Activated T-cell treated with anti-CD3 and anti-CD28 coated beads for 4 hours (primary cell): ENCODE data around the gene PDGFRA.

Source experiments
- DNase-seq: peaks from one replicate; pipeline ENCODE4 v3.0.0-alpha.2; 2020

The PDGFRA gene

GRCh38 chr4:54228961-54229501 lies at the start of gene PDGFRA:
PDGFRA (plus strand) TSS chr4:54229293; CDS start chr4:54258769, 29,476 bp downstream.
- DNase-seq: no peak

DNA sequence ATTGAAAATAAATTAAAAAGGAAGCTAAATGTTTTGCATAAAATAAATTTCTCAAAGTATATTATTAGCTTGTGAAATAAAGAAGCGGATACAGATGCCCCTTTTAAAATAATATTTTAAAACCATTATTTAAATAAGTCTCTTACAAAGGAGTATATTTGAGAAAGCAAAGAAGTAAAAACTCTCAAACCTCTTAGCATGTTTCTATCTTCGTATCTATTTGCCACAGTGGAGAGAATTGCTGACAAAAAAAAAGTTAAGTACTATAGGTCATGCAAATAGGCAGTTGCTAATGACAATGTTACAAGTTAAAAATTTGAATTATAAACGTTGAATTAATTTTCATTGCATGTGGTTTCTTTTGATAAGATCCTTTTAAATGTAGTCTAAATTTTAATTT lies 44.5 kb upstream of the PDGFRA start:
- DNase-seq: no peak

GRCh38 chr4:54185044-54185780 lies 43.9 kb upstream of the PDGFRA start:
- DNase-seq: no peak

DNA sequence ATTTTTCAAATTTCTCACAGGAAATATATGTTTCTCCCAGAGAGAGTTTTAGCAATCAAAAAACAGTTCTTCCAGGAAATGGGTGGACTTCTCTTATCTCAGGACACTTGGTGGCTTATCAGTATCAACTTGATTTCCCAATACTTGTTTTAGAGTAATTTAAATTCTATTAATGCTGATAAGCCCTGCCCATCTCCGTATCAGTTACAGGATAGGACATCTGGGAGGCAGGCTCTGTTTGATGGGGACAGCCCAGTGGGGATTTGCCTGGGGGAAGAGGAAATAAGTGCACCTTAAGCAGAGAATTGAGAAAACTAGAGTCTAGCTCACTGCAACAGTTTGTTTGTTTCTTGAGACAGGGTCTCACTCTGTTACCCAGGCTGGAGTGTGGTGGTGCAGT lies 43.2 kb upstream of the PDGFRA start:
- DNase-seq: no peak

GRCh38 chr4:54186371-54186770 lies 42.7 kb upstream of the PDGFRA start:
- DNase-seq: no peak

- no peak for DNase-seq
Observed at GRCh38 chr4:54187148-54187547, 41.9 kb upstream of the PDGFRA start.

DNA sequence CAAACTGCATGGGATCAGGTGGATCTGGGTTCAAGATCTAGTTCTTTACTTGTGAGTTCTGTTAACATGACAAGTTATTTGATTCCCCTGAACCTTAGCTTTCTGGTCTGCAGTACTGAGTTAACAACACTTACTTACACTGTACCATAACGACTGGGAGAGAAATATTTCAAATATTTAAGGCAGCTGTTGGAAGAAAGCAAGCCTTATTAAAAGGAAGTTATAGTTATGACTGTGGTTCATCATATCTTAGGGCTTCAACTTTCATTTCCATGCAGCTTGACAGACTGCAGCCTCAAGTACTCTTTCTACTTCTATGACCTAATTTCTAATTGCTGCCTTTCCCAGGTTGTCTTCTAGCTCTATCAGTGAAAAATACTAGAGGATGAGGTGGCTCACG lies 40.0 kb upstream of the PDGFRA start:
- no peak for DNase-seq

DNA sequence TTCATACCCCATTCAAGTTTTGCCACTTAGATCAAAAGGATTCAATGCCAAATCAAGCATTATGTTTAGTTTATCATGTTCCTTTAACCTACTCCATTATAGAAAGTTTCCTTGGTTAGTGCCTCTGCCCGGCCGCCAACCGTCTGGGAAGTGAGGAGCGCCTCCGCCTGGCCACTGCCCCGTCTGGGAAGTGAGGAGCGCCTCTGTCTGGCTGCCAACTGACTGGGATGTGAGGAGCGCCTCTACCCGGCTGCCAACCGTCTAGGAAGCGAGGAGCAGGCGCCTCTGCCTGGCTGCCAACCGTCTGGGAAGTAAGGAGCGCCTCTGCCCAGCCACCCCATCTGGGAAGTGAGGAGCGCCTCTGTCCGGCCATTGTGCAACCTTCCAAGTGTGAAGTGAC lies 36.3 kb upstream of the PDGFRA start:
- no peak for DNase-seq

DNA sequence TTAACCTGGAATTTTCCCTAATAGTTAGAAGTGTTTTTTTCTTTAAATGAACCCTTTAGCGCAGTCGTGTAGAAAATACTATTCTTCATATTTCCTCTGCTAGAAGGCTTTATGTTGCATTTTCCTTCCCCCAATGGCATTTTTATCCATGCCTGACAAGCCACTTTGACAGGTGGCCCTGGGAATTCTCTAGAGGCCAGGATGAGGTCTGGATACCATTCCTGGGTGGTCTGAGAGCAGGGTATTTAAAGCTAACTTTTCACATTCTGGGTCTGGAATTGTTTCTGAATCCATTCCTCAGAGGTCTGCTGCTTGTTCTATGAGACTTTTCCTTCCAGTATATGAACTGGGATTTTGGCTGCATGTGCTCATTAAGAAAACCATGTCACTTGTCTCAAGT lies 31.2 kb upstream of the PDGFRA start:
- DNase-seq: no peak

DNA sequence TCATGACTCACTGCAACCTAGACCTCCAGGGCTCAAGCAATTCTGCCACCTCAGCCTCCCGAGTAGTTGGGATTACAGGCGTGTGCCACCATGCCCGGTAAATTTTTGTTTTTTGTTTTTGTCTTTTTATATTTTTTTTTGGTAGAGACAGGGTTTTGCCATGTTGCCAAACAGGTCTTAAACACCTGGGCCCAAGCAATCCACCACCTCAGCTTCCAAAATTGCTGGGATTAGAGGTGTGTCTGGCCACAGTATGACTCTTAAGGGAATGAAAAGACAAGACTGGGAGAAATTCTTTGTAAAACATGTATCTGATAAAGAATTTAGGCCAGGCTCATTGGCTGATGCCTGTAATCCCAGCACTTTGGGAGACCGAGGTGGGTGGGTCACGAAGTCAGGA lies 29.2 kb upstream of the PDGFRA start:
- DNase-seq: no peak

- DNase-seq: no peak
Observed at GRCh38 chr4:54209617-54210016, 19.5 kb upstream of the PDGFRA start.

DNA sequence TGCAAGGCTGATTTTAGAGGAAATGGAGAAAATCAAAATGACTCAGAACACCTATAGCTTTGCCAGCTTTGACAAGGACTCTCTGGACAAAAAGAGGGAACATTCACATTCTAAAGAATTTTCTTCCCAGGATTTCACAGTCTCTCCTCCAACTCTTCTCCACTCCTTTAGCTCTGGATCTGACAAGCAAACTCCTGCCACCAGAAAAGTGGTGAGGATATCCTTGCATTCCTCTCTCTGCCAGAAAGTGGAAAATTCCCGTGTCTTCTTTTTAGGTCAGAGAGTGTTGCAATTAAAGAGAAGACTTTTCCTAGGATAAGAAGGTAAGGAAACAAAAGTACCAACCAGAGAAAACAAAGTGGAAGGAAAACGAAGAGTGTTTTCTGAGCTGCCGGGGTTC lies 16.1 kb upstream of the PDGFRA start:
- DNase-seq: no peak

DNA sequence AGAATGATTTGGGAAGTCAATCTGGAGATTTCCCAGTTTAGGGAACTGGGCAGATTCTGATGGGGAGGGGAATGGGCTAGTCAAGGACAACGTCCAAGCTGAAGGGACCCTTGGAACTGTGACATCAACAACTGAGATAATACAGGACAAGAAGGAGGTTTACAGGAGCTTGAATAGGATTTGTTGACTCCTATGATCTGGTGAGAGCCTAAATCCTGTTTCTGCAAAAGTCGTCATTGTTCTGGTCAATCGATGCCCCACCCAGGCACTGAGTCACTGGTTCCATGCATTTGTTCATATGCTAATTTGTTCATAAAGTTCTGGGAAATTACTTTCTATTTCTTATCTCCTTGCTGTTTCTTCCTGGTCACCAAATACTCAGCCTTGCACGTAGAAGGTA lies 15.3 kb upstream of the PDGFRA start:
- DNase-seq: no peak

DNA sequence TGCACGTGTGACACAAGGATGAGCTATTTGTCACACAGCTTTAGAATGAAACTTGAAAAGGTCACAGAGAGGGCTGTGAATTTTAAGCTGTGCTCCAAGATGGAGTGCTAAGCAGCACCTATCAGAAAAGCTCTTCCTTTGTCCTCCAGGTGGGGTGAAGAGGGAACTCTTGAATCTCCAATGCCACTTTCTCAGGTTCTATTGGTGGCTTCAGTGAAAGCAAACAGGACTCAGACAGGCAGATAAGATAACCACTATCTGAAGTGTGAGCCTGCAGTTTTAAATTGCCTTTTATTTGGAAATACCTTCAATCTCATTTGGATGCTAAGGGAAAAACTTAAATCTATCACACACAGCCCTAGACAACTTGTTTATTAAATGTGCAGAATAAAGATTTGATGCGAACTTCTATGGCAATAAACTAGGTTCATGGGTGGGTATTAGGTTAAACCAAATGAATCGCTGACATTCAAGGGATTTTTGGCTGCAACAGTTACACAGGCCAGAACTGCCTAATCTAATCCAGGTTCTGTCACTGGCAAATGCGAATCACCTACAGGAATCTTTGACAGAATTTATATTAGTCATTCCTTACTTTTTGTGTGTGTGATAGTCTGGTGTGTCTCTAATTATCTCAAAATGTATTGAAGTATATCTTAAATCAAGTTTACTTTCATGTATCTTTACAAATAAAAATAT lies 13.6 kb upstream of the PDGFRA start:
- no peak for DNase-seq

- peak; percentile 40 for DNase-seq
Observed at GRCh38 chr4:54217642-54218495, 11.2 kb upstream of the PDGFRA start.

- no peak for DNase-seq
Observed at GRCh38 chr4:54218736-54219135, 10.4 kb upstream of the PDGFRA start.

- no peak for DNase-seq
Observed at GRCh38 chr4:54224996-54225597, 4.0 kb upstream of the PDGFRA start.

DNA sequence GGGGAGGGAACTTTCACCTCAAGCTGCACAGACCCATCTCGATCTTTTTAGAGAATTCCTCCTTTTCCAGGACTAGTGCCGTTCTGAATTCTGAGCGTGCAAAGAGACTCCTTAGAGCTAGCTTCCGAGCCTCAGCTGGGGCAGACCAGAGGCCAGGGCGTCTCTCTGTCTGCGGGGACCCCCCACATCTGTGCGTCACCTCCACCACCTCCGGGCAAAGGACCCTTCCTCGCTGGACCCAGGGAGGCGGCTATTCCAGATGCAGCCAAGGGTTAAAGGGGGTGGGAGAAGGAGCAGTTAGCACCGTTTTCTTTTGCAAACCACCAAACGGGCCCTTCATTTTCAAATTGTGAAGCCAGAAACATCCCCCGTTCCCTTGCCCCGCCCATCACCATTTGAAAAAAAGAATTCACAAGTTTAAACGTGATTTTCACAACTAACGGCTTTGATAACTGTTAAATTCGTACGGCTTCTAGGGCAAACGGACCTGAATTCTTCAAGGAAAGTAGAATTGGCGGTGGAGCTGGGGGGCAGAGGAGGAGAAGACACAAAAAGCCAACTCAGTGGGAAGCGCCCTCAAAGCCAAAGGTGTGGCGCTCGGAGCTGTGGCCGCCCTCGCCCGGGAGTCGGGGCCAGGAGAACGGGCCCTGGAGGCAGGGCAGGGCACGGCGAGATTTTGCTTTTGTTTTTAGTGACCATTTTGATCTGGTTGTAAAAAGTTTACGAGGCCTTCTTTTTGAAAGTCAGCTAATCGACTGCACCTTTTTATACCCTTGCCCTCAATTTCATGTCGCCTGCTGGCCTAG lies 3.3 kb upstream of the PDGFRA start:
- no peak for DNase-seq

DNA sequence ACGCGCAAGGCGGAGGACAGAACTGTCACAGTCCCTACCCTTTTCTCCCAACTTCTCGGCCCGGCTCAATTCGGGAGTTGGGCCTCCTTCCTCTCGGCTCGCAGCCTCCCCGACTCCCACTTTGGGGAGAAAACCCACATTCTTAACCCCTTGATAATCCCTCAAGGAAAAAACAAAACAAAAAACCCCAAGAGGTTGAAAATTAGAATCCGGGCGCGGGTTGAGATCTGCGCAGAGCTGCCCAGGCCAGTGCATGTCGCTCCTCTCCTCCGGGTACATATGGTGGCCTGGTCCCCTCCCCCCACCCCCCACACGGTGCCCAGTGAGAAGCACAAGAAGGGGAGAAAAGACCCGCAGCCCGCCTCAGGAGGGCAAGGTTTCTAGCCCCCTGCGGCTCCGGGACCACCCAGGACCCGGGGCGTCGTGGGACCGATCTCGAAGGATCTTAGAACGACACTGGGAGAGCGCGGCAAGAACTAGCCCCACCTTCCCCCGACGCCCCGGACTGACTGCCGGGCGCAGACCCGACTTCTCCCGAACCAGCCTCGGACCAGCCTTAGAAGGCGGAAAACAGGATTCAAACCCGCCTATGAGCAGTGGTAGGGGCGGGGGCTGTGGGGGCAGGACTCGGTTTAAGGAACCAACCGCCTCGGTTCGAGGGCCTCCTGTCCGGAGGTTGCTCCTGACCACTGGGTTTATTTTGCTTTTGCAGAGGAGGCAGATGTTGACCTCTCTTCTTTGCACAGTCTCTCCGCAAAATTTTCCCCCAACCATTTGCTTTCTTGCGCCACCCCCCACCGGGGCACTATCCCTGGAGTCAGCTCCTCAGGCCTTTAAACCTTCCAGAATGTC lies 2.5 kb upstream of the PDGFRA start:
- DNase-seq: no peak

GRCh38 chr4:54227256-54228055 lies 1.6 kb upstream of the PDGFRA start:
- no peak for DNase-seq
